Fibroblast of skin of left quadriceps (primary cell): Measurements from ENCODE around the gene HMCN2.

Experiments used
- DNase-seq, 2 experiments: peaks; one replicate each; pipeline ENCODE4 v3.0.0-alpha.2; 2013; ENCODE audit warnings: low read depth in 2 of 2

HMCN2 gene

DNA sequence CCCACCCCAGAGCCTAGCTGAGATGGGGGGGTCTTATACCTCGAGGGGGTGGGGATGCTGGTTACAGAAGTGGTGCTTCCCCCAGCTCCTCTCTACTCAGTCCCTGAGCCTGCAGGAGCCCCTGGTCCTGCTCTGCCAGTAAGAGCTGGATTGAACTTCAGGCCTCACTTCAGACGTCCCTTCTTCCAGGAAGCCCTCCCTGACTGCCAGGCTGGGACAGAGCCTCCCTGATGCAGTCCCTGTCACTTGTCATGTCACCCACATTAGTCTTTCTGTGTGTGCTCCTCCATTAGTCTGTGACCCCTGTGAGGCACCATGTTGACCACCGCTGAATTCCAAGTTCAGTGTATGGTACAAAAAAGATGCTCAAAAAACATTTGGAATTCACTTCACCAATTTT lies 100.5 kb downstream of the HMCN2 start:
- DNase-seq: no peak

DNA sequence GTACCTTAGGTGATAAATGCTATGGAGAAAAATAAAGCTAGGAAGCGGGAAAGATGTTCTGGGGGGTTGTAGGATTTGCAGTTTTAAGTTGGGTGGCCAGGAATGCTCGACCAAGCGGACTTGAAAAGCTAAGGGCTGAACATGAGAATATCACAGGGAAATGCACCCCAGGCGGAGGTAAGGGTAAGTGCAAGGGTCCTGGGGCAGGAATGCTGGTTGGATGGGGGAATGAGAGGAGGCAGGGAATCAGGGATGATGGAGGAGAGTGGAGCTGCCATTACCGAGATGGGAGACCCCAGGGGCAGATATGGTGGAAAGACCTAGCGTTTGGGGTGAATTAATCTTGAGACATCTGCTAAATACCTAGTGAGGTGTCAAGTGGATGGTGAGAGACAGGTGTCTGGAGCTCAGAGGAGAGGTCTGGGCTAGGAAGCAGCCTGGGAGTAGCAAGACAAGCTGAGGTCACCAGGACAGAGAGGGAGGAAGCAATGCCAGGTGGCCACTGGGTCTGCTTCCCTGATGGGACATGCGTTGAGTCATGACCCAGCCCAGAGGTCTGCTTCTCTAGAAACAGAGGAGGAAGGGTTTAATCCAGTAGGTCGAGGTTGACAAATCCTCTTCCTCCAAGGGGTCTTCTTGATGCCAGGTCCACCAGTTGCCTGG lies 101.5 kb downstream of the HMCN2 start:
- no peak for DNase-seq

DNA sequence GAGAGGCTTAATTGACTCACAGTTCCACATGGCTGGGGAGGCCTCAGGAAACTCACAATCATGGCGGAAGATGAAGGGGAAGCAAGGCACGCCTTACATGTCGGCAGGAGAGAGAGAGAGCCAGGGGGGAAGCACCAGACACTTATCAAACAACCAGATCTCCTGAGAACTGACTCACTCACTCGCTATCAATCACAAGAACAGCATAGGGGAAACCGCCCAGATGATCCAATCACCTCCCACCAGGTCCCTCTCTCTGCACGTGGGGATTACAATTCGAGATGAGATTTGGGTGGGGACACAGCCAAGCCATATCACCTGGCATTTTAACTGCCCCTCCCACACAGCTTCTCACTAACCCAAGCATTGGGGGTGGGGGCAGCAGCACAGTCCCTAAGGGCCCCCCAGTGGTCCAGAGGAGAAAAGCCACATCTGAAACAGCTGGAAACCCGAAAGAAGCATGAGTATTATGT lies 103.1 kb downstream of the HMCN2 start:
- no peak for DNase-seq

DNA sequence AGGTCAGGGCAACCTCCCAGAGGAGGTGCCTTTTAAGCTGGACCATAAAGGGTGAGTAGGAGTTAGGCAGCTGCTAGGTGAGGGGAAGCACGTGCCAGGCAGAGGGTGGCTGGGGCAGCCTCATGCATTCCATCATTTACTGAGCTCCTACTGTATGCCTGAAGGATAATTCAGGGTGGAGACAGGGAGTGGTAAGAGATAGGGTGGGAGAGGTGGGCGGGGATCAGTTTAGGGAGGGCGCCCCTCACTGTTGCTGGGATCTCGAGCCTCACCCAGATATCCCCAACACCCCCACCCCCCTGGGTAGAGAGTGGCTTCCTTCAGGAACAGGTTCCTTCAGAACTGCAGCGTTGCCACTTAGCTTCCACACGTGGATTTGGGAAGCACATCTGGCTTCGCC lies 104.7 kb downstream of the HMCN2 start:
- DNase-seq: no peak

DNA sequence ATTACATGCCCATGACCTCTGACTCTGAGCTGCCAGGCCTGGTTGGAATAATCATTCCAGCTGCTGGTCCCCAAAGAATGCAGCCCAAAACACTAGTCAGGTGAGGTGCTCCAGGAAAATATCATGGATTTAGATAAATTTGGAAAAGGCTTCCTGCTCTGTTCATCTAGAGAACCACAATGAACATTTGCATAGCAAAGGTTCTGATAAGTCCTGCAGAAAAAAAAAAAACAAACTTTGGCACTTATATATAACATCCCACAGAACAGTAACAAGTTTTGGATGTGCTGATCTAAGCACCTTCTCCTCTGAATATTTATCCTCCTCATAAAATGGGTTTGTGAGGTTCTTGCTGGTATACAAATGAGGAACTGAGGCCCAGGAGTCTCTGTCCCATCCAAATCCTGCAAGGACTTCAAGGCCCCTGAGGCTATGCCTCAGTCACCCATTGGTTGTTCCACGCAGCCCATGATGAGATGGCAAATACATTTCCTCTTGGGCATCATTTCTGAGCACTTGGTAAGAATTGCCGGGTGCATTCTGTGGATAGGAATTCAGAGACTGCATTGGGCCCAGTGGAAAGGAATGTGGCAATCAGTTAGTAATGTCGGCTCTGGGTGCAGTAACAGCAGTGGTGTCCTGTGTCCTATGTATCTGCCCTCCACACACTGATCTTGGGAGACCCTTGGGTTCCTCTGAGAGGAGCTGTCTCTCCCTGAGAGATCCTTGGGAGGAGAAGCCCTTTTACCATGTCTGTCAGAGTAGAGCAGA lies 105.8 kb downstream of the HMCN2 start:
- DNase-seq: no peak

DNA sequence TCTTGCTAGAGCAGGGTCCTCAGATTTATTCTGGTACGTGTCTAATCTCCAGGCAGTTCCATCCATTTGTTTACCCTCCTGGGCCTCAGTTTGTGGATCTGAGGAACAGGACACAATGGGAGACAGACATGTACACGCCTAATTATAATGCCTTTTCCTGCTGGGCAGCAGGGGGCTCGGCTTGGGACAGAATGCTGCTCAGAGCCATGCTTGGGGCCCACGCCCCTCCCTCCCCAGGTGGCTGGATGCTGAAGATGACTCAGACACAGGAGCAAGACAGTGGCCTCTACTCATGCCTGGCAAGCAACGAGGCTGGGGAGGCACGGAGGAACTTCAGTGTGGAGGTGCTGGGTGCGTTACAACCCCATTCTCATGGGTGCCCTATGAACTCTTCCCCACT lies 106.5 kb downstream of the HMCN2 start:
- DNase-seq: no peak

DNA sequence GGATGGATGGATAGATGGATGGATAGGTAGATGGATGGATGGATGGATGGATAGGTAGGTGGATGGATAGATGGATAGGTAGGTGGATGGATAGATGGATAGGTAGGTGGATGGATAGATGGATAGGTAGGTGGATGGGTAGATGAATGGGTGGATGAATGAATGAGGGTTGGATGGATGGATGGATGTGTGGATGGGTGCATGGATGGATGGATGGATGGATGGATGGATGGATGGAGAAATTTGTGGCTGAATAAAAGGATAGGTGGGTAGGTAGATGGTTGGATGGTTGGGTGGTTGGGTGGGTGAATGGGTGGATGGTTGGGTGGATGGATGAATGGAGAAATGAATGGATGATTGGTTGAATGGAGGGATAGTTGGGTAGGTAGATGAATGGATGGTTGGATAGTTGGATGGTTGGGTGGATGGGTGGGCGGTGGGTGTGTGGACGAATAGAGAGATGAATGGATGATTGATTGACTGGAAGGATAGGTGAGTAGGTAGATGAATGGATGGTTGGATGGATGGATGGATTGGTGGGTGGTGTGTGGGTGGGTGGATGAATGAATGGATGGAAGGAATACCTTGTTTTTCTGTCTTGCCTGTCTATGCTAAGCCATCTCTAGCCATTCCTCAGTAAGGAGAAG lies 108.2 kb downstream of the HMCN2 start:
- no peak for DNase-seq

DNA sequence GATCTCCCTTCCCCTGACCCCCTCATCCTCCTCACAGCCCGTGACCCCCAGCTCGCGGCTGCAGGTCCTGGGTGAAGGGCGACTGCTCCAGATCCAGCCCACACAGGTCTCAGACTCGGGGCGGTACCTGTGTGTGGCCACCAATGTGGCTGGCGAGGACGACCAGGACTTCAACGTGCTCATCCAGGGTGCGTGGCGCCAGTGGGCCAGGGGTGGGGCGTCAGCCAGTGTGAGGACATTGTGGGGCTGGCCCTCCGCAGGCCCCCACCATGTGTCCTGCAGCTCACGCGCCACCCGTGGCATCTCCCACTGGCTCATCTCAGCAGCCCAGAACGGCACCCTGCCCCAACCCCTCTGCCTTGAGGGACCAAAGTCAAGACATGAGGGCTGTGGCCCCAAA lies 112.1 kb downstream of the HMCN2 start:
- DNase-seq: no peak

DNA sequence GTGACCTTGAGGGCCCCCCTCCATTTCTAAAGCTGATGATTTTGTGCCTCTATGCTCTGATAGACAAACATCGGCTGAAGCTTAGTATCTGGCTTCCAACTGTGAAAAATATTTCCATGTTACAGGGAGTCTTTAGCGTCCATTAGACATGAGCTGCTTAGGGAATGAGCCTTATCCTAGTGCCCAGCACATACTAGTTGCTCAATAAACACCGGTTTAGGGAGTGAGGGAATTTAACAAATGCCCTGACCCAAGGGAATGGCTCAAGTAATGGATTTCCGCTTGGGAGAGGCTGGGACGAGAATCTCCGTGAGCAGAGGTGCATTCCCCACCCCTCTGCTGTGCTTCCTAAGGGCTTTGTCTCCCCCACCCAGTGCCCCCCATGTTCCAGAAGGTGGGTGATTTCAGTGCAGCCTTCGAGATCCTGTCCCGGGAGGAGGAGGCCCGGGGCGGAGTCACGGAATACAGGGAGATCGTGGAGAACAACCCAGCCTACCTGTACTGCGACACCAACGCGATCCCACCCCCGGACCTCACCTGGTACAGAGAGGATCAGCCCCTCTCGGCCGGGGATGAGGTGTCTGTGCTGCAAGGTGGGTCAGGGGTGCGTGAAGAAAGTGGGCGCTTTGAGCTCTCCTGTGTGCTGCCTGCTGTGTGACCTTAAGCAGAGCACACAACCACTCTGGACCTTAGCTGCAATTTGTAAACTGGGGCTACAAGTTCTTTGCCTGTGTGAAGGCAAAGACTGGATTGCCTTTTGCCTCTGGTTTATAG lies 113.5 kb downstream of the HMCN2 start:
- DNase-seq: no peak

DNA sequence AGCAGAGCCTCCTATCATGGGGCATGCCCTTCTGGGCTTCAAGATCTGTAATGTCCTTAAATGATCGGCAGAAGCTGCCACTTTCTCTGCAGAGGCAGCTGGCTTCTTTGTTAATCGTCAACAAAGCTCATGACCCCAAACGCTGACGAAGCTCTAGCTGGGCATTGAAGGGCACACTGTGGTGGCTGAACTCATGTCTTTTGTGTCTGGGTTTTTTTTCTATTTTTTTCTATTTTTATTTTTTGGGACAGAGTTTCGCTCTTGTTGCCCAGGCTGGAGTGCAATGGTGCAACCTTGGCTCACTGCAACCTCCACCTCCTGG lies 114.0 kb downstream of the HMCN2 start:
- DNase-seq: no peak

DNA sequence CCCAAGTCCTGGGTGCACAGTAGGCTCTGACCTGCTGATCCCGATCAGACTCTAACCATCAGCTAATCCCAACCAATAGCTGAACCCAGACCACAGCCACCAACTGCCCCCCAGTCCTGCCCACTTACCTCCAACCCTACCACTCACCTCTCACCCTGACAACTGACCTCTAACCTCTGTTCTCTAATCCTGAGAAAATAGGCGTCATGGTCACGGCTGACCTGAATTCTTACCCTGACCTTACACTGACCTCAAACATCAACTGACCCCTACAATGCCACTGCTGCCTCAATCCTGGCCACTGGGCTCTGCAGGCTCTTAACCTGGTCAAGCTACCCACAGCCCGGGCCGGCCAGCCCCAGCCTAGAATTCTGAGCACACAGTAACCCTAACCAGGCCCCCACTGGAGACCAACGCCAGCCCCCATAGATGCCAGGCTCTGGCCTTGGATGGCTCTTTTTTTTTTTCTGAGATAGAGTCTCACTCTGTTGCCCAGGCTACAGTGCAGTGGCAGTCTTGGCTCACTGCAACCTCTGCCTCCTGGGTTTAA lies 115.4 kb downstream of the HMCN2 start:
- no peak for DNase-seq

DNA sequence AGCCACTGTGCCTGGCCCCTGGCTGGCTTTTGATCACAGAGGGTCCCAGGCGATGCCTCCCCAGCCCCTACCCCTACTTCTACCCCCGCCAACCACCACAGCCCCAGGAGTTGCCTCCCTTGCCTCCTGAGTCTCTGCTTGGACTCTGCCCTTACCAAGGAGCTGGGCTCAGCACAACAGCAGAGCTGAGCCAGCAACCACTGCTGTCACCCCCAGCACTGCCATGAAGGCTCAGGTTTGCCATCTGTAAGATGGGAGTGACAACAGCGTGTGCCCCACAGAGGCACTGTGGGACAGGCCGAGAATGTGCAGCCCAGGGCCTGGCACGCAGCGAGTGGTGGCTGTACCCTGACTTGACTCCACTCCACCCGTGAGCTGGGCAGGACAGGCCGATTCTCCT lies 116.1 kb downstream of the HMCN2 start:
- DNase-seq: no peak

DNA sequence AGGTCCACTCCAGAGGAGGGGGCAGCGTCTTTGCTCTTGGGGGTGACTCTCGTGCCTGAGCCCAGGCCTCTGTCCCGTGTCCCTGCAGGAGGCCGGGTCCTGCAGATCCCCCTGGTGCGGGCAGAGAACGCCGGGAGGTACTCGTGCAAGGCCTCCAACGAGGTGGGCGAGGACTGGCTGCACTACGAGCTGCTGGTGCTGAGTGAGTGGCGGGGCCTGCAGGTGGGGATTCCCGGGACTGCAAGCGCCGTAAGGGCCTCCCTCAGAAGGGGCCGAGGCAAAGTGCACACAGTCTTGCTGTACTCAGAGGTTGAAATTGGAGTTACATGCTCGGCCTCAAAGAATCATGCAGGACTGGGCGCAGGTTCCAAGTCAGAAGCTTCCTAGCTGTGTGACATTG lies 116.5 kb downstream of the HMCN2 start:
- no peak for DNase-seq

DNA sequence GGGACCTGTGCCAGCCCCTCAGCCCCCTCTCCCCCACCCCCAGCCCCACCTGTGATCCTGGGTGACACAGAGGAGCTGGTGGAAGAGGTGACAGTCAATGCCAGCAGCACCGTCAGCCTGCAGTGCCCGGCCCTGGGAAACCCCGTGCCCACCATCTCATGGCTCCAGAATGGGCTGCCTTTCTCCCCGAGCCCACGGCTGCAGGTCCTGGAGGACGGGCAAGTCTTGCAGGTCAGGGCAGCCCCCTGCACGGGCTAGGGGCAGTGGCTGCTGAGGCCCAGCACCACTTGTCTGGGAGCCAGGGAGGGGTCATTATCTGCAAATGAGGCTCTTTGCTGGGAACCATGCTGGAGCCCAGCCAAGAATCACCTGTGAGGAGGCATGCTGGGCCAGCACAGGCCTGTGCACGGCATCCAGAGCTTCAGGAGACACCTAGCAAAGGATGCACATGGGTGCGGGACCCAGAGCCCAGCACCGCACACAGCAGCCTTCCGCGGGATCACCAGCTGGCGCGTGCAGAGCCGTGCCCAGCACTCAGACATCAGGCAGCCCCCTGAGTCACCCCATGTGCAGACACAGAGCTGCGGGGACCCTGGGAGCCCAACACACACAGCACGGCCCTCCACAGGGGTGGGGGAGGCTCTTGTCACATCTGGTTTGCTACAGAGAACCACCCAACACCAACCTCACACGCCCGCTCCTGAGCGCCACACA lies 117.2 kb downstream of the HMCN2 start:
- DNase-seq: no peak

DNA sequence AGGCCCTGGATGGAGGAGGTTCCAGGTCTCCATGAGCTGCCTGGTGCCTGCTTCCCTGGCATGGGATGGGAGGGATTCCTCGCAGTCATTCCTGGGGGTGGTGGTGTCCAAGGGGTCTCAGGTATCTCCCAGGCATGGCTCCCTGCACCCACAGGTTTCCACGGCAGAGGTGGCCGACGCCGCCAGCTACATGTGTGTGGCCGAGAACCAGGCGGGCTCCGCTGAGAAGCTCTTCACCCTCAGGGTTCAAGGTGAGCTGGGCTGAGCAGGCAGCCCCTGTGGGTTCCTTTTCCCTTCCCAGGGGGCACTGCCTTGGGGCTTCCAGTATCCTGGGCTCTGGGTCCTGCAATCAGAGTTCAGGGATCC lies 117.8 kb downstream of the HMCN2 start:
- DNase-seq: no peak

DNA sequence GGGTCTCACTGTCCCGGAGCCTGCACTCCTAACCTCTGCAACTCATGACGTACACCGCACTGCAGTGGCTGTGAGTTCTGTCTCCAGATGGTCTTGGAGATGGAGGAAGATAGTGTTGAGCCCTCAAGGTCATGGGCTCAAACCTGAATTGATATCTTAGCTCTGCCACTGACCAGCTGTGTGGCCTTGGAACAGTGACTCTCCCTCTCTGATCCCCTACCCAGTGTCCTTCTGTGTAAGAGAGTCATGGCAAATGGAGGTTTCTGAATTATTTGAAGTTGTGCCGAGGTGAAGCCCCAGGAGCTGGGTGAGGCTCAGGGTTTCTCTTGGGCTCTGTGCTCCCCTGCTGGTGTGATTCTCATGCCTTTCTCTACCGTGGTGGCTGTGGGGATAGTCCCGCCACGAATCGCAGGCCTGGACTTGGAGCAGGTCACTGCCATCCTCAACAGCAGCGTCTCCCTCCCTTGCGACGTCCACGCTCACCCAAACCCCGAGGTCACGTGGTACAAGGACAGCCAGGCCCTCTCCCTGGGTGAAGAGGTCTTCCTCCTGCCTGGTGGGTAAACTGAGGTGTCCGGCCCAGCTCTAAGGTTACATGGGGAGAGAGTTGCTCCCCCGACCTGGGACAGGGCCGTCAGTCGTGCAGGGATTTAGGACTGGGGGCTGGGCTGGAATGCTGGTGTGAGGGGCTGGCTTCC lies 118.6 kb downstream of the HMCN2 start:
- no peak for DNase-seq

DNA sequence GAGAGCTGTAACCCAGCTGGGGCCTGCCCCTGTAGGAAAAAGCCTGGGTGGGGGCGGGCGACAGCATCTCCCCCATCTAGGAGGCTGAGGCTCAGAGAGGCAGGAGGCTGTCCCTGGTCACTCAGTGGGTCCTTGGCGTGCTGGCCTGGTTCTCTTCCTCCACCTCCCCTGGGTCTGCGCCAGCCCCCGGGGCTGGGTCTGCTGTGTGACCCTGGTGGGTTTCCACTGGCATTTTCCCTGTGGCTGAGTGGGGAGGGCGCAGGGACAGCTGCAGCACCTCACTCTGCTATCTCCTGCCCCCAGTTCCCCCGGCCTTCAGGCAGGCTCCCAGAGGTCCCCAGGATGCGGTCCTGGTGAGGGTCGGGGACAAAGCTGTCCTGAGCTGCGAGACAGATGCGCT lies 119.7 kb downstream of the HMCN2 start:
- DNase-seq: no peak

DNA sequence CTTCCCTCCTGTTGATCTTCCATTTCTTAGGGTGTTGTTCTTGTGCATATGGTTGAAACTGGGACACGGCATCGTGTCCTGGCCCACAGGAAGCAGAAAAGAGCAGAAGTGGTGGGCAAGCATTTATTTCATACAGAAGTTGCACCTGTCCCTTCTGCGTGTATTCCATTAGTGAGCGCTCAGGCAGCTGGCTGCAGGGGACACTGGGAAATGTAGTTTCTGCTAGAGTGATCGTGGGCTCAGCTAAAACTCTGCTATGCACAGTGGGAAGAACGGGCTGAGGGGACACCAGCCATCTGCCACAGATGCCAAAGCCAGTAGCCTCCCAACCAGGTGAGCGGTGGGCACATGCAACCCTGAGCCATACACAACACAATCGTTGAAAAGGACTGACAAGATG lies 121.8 kb downstream of the HMCN2 start:
- no peak for DNase-seq

DNA sequence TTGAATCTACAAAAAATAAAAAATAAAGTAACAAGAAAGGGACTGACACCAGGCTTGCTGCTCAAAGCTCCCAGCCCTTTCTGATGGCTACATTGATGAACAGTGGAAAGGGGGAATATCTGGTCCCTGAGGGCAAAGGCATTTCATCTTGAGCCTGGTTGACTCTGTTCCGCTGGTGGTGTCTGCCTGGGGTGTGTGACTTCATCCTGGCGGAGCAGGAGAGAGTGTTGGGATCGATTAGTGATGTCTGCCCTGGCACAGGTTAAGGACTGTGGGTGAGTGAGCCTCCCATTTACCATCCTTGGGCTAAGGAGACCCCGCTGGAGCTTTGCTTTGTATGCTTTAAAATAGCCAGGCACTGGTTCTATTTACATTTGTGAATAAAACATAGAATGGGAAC lies 122.3 kb downstream of the HMCN2 start:
- DNase-seq: no peak

DNA sequence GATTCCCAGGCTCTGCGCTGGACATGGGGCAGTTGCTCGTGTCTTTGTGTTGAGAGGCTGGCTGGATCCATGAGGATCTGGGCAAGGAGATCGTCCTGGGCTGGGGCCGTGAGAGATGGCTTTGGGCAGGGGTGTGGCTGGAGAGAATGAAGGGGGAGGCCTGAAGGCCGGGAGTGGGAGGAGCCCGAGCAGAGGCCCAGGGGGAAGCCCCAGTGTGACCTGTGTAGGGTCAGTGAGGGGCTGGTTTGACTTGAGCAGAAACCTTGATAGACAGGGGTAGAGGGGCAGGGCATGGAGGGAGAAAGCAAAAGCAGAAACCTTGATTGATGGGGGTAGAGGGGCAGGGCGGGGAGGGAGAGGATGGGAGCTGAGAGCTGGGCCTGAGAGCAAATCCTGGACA lies 124.8 kb downstream of the HMCN2 start:
- DNase-seq: no peak

DNA sequence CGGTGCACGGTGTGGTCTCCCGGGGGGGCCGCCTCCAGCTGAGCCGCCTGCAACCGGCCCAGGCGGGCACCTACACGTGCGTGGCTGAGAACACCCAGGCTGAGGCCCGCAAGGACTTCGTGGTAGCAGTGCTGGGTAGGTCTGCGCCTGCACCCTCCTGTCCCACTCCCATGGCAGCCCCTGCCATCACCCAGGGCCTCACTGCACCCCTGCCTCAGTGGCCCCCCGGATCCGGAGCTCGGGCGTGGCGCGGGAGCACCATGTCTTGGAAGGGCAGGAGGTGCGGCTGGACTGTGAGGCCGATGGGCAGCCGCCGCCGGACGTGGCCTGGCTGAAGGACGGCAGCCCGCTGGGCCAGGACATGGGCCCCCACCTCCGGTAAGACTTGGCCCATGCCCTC lies 125.4 kb downstream of the HMCN2 start:
- no peak for DNase-seq
